Measurements from ENCODE around the gene DGKQ.

DGKQ gene

DNA sequence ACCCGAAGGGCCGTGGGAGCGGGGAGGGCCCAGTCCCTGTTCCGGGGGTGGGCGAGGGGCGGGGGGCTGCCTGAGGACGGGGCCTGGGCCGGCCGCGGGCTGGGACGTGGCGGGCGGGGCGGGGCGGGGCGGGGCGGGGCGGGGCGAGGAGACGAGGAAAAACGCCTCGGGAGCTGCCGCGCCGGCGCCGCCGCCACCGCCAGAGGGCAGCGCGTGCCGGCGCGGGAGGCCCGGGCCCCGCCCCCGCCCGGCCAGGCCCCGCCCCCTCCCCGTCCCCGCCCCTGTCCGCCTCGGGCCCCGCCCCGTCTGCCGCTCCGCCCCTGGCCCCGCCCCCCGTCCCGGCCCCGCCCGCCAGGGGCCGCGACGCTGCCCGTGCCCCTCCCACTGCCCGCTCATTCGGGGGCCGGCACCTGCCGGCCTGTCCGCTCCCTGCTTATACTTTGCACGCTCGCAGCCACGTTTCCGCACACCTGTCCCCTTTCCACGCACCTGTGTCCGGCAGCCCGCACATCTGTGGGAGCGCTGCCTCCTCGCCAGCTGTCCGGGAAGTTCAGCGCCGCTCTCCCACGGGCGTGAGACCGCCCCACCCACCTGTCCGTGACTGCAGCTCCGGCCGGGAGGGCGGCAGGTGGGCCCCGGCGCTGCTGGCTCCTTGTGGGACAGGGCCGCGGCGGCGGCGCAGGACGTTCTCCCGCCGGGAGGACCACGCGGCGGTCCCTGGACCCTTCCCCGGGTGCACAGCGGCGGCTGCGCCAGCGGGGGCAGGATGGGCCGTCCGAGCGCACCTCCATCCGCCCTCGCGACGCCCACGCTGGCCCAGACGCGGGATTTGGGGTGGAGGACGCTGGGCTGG is 36.4 kb upstream of the DGKQ start:
- TF ChIP-seq, protein P1, sequence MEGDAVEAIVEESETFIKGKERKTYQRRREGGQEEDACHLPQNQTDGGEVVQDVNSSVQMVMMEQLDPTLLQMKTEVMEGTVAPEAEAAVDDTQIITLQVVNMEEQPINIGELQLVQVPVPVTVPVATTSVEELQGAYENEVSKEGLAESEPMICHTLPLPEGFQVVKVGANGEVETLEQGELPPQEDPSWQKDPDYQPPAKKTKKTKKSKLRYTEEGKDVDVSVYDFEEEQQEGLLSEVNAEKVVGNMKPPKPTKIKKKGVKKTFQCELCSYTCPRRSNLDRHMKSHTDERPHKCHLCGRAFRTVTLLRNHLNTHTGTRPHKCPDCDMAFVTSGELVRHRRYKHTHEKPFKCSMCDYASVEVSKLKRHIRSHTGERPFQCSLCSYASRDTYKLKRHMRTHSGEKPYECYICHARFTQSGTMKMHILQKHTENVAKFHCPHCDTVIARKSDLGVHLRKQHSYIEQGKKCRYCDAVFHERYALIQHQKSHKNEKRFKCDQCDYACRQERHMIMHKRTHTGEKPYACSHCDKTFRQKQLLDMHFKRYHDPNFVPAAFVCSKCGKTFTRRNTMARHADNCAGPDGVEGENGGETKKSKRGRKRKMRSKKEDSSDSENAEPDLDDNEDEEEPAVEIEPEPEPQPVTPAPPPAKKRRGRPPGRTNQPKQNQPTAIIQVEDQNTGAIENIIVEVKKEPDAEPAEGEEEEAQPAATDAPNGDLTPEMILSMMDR (IDR thresholded peaks at IDR 0.05; ENCODE audit: low read depth, low read length): peak; percentile 27
- H3K4me3 ChIP-seq (ENCODE audit: low read depth, low read length): peak overlapping the region; percentile 54
- DNase-seq (ENCODE audit: low read depth, low spot score): peak; percentile 32
- in situ Hi-C loops (cut with HindIII; ENCODE audit: low sequenced_read_pairs): no loop called here

DNA sequence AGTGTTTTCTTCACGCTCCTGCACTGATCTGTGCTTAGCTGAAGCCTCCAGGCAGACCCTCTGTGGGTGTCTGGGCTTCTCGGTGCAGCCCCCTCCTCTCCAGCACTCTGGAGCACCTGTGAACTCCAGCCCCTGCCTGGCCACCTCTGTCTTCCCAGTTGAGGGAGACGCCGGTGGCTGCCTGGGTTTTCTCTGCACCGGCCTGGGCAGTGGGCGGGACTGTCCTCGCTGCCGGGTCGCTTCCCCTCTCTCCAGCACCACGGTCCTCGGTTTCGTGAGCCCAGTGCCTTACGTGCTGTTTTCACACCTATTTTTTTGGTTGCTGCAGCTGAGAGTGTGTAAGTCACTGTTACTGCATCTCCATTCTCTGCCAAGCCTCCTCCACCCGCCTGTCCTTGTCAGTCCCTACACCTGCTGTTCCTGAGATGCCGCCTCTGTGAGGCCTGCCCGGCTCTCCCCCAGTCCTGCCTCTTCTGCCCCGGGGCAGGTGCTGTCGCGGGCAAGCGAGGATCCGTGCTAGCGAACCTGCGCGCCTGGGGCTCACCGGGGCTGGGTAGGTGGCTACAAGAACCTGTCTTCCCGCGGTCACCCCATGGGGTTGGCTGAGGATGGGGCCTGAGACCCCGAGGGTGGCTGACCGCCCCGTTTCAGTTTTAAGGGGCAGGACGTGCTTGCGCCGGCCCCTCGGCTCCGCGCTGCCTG is 35.6 kb upstream of the DGKQ start:
- TF ChIP-seq, protein P1 (IDR thresholded peaks at IDR 0.05; ENCODE audit: low read depth, low read length): no peak
- H3K4me3 ChIP-seq (ENCODE audit: low read depth, low read length): peak overlapping the region; percentile 54
- DNase-seq (ENCODE audit: low read depth, low spot score): no peak
- in situ Hi-C loops (cut with HindIII; ENCODE audit: low sequenced_read_pairs): no loop called here

DNA sequence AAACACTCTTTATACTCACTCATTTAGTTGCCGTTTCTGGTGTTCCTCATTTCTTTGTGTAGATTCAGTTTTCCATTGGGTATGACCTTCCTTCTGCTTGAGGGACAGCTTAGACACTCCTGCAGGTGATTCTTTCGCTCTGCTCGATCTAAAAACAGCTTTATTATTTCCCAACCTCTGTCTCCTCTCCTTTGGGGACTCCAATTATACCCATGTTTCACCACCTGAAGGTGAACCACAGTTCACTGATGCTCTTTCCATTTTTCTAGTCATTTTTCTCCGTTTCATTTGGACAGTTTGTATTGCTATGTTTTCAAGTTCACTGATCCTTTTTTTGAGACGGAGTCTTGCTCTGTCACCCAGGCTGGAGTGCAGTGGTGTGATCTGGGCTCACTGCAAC is 33.5 kb upstream of the DGKQ start:
- no peak for DNase-seq (ENCODE audit: low read depth, low spot score)
- TF ChIP-seq, protein P1 (IDR thresholded peaks at IDR 0.05; ENCODE audit: low read depth, low read length): no peak
- in situ Hi-C loops (cut with HindIII; ENCODE audit: low sequenced_read_pairs): no loop called here
- H3K4me3 ChIP-seq (ENCODE audit: low read depth, low read length): no peak overlapping the region

DNA sequence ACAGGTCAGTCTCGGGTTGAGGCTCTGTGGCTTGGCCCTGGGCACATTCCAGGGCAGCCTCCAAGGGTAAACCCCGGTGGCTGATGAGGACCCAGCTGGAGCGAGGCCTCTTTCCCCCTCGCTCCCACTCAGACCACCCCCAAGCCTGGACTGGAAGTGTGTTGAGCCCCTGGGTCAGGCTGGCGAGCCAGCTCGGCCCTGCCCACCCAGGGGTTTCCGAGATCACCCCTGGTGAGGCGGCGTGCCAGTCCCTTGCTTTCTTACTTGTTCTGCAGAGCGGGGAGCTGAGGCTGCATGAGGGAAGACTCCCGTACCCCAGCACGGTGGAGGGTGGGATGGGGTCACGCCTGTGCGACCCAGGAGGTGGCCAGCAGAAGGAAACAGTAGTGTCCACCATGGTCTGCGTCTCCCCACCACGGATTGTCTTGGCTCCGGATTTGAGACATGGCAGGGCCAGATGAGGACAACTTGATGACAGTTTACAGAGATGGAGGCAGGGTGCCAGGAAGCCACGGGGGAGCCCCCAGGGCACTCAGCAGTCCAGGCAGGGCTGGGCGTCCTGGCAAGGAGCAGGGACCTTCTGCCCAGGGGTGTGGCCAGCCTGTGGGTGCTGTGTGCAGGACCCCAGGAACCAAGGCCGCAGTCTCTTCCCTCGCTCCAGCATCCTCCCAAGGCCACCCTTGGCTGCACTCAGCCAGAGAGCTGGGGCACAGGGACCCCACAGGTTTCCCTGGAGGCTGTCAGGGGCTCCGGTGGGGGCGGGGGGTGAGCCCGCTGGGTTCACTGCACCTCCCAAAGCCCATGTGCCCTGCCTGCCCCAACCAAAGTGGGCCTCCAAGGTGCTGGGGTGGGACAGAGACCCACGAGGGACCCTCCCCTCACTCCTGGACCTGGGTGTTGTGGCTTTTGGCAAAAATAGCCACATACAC is 31.5 kb upstream of the DGKQ start:
- in situ Hi-C loops (cut with HindIII; ENCODE audit: low sequenced_read_pairs): no loop called here
- H3K4me3 ChIP-seq (ENCODE audit: low read depth, low read length): no peak overlapping the region
- TF ChIP-seq, protein P1 (IDR thresholded peaks at IDR 0.05; ENCODE audit: low read depth, low read length): no peak
- no peak for DNase-seq (ENCODE audit: low read depth, low spot score)

GRCh38 chr4:1004071-1004418 is 30.7 kb upstream of the DGKQ start:
- H3K4me3 ChIP-seq (ENCODE audit: low read depth, low read length): no peak overlapping the region
- DNase-seq (ENCODE audit: low read depth, low spot score): no peak
- TF ChIP-seq, protein P1 (IDR thresholded peaks at IDR 0.05; ENCODE audit: low read depth, low read length): no peak
- in situ Hi-C loops (cut with HindIII; ENCODE audit: low sequenced_read_pairs): no loop called here
